GM18907 (cell line): ENCODE data around the gene GAA.
"Not testable (repeated sequence)": the region's sequence is repeated elsewhere in the genome, so short reads cannot be mapped to it uniquely, and the experiment has no call there.

Source experiments
- ATAC-seq: cut with Tn5 transposase; IDR thresholded peaks from one replicate; pipeline ENCODE4 v1.9.1; 2021; ENCODE audit warnings: mild to moderate bottlenecking, moderate library complexity; ENCODE audit not compliant: unreplicated experiment

Gene GAA

GRCh38 chr17:80082403-80083135 lies 18.8 kb upstream of the GAA start:
- no peak for ATAC-seq

GRCh38 chr17:80083136-80083661 lies 18.2 kb upstream of the GAA start:
- ATAC-seq: no peak

- no peak for ATAC-seq
Observed at GRCh38 chr17:80084773-80085172, 16.6 kb upstream of the GAA start.

GRCh38 chr17:80086081-80086480 lies 15.3 kb upstream of the GAA start:
- ATAC-seq: no peak

- ATAC-seq: no peak
Observed at GRCh38 chr17:80086616-80087015, 14.8 kb upstream of the GAA start.

- ATAC-seq: no peak
Observed at GRCh38 chr17:80087346-80088265, 13.8 kb upstream of the GAA start.

GRCh38 chr17:80089762-80090161 lies 11.6 kb upstream of the GAA start:
- no peak for ATAC-seq

- ATAC-seq: not testable (repeated sequence)
Observed at GRCh38 chr17:80090164-80090563, 11.2 kb upstream of the GAA start.

GRCh38 chr17:80091376-80091775 lies 10.0 kb upstream of the GAA start:
- ATAC-seq: no peak

- ATAC-seq: no peak
Observed at GRCh38 chr17:80092959-80093358, 8.4 kb upstream of the GAA start.

- no peak for ATAC-seq
Observed at GRCh38 chr17:80095038-80095843, 6.1 kb upstream of the GAA start.

- no peak for ATAC-seq
Observed at GRCh38 chr17:80095844-80096475, 5.4 kb upstream of the GAA start.

GRCh38 chr17:80096561-80097021 lies 4.8 kb upstream of the GAA start:
- no peak for ATAC-seq

GRCh38 chr17:80097127-80097621 lies 4.2 kb upstream of the GAA start:
- ATAC-seq: no peak

GRCh38 chr17:80097844-80098691 lies 3.3 kb upstream of the GAA start:
- no peak for ATAC-seq

GRCh38 chr17:80099291-80100034 lies 1.9 kb upstream of the GAA start:
- ATAC-seq: no peak

- no peak for ATAC-seq
Observed at GRCh38 chr17:80100035-80100323, 1.4 kb upstream of the GAA start.

- peak; percentile 16 for ATAC-seq
Observed at GRCh38 chr17:80101946-80102663, 724 bp downstream of the GAA start.
